Mucosa of rectum (tissue), 2 donors: ENCODE measurements around the gene ALKBH1.
"Not testable (repeated sequence)": the region's sequence is repeated elsewhere in the genome, so short reads cannot be mapped to it uniquely, and the experiment has no call there.

Experiments
- H3K27ac ChIP-seq, 2 donors: one replicate each; pipeline ENCODE4 v1.7.0; 2013; ENCODE audit warnings: inconsistent platforms in 2 of 2, low read depth in 2 of 2, low read length in 2 of 2
- H3K27me3 ChIP-seq, 2 donors: one replicate each; pipeline ENCODE4 v1.7.0; 2013; ENCODE audit warnings: low read length in 2 of 2; ENCODE audit not compliant: control insufficient read depth in 2 of 2, insufficient read depth in 2 of 2
- H3K36me3 ChIP-seq, 2 donors: one replicate each; pipeline ENCODE4 v1.7.0; 2013; ENCODE audit warnings: low read length in 2 of 2; ENCODE audit not compliant: control insufficient read depth in 2 of 2, insufficient read depth in 2 of 2
- H3K4me1 ChIP-seq, 2 donors: one replicate each; pipeline ENCODE4 v1.7.0; 2013; ENCODE audit warnings: low read length in 2 of 2, mild to moderate bottlenecking in 1 of 2; ENCODE audit not compliant: control insufficient read depth in 2 of 2, insufficient read depth in 2 of 2
- H3K4me3 ChIP-seq, 2 donors: one replicate each; pipeline ENCODE4 v1.7.0; 2013; ENCODE audit warnings: low read length in 2 of 2
- H3K9ac ChIP-seq, 2 donors: one replicate each; pipeline ENCODE4 v1.7.0; 2013; ENCODE audit warnings: low read length in 2 of 2, low read depth in 1 of 2, mild to moderate bottlenecking in 1 of 2
- H3K9me3 ChIP-seq, 2 donors: one replicate each; pipeline ENCODE4 v1.7.0; 2013; ENCODE audit warnings: low read length in 2 of 2; ENCODE audit not compliant: control insufficient read depth in 2 of 2
- donor health status: healthy.
- donor health status: Normal muscosa, but diverticular disease.

The ALKBH1 gene, protein sequence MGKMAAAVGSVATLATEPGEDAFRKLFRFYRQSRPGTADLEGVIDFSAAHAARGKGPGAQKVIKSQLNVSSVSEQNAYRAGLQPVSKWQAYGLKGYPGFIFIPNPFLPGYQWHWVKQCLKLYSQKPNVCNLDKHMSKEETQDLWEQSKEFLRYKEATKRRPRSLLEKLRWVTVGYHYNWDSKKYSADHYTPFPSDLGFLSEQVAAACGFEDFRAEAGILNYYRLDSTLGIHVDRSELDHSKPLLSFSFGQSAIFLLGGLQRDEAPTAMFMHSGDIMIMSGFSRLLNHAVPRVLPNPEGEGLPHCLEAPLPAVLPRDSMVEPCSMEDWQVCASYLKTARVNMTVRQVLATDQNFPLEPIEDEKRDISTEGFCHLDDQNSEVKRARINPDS

DNA sequence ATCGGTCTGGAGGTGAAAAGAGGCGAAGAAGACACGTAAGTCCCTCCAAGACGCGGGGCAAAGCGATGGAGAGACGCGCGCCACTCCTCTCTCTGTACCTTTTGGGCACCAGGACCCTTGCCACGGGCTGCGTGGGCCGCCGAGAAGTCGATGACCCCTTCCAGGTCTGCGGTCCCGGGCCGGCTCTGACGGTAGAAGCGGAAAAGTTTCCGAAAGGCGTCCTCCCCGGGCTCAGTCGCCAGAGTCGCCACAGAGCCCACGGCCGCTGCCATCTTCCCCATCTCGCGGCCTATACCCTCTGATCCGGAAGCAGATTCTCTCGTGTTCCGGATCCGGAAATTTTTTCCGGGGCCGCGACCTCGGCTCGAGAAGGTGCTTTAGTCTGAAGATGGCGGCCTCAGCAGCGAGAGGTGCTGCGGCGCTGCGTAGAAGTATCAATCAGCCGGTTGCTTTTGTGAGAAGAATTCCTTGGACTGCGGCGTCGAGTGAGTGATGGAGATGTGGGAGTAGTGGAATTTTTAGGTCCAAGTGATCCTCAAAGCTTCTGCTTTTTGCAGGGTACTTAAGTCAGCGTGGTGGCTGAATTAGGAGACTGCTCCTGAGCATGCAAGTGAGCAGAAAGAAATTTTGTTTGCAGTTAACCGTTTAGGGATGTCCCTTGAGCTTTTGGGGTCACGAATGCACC is at the start of gene ALKBH1, which contains the start of gene SLIRP:
Gene ALKBH1, minus strand, starts transcription at position 300 of the 685 bp plus-strand sequence. Its CDS starts 19 bp downstream, at position 281.
Gene SLIRP, plus strand, starts transcription at position 380 of the 685 bp plus-strand sequence. Its CDS starts 9 bp downstream, at position 389.
- Histone ChIP-seq H3K4me3 (peak within 1 kb of the TSS; percentile 75 to 95), H3K4me1 (peaks cover 13 to 25% of the 10 kb centered on the region in 2 donors), H3K36me3 (peaks cover 18 to 36% of the 10 kb centered on the region in 2 donors), H3K9ac (peak within 1 kb of the TSS; percentile 67 to 85), H3K27ac (peak within 1 kb of the TSS; percentile 25 to 56), H3K9me3 (no peaks in the 10 kb centered on the region), H3K27me3 (no peaks in the 10 kb centered on the region)

GRCh38 chr14:77752799-77753516 is 45.1 kb upstream of the ALKBH1 start:
- Histone ChIP-seq H3K27ac (no peak overlapping the region), H3K9me3 (no peaks in the 10 kb centered on the region), H3K9ac (no peak overlapping the region), H3K4me3 (no peak overlapping the region), H3K27me3 (no peaks in the 10 kb centered on the region), H3K4me1 (peaks cover 0 to 2% of the 10 kb centered on the region in 2 donors), H3K36me3 (peaks cover 32 to 46% of the 10 kb centered on the region in 2 donors)

GRCh38 chr14:77752266-77752665 is 44.4 kb upstream of the ALKBH1 start:
- peaks cover 29 to 46% of the 10 kb centered on the region in 2 donors for H3K36me3 ChIP-seq
- H3K27me3 ChIP-seq = no peaks in the 10 kb centered on the region
- no peak overlapping the region for H3K27ac ChIP-seq
- H3K4me3 ChIP-seq = no peak overlapping the region
- H3K9me3 ChIP-seq = no peaks in the 10 kb centered on the region
- no peaks in the 10 kb centered on the region for H3K4me1 ChIP-seq
- no peak overlapping the region for H3K9ac ChIP-seq

DNA sequence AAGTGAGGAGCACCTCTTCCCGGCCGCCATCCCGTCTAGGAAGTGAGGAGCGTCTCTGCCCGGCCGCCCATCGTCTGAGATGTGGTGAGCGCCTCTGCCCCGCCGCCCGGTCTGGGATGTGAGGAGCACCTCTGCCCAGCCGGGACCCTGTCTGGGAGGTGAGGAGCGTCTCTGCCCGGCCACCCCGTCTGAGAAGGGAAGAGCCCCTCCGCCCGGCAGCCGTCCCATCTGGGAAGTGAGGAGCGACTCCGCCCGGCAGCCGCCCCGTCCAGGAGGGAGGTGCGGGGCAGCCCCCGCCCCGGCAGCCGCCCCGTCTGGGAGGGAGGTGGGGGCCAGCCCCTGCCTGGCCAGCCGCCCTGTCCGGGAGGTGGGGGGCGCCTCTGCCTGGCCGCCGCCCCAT is 39.6 kb upstream of the ALKBH1 start:
- peaks cover 38 to 53% of the 10 kb centered on the region in 2 donors for H3K36me3 ChIP-seq
- not testable (repeated sequence) for H3K9me3 ChIP-seq, H3K27me3 ChIP-seq, H3K9ac ChIP-seq, H3K27ac ChIP-seq, H3K4me3 ChIP-seq, H3K4me1 ChIP-seq

- Histone ChIP-seq H3K27me3 (no peaks in the 10 kb centered on the region), H3K4me1 (no peaks in the 10 kb centered on the region), H3K9ac (no peak overlapping the region), H3K36me3 (peaks cover 39 to 44% of the 10 kb centered on the region in 2 donors), H3K27ac (no peak overlapping the region), H3K4me3 (no peak overlapping the region), H3K9me3 (no peaks in the 10 kb centered on the region)
These were observed 38.4 kb upstream of the ALKBH1 start for GRCh38 chr14:77746064-77746702.

DNA sequence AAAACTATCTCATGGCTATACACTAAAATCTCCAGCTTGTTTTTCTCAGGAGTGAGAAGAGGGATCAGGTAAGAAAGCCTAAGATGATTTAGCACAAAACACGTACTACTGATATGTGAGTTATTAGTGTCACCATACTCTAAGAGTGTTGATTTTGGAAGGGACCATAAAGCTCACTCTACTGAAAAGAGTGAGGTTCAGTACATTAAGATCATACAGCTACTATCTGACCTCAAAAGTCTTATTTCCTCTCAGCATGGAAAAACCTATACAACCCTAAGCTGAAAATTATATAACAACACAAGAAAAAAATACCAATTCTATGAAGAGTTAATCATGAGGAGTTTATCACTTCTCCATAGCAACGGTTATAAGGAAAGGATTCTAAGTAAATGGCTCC is 33.6 kb upstream of the ALKBH1 start:
- Histone ChIP-seq H3K4me1 (peaks cover 0 to 4% of the 10 kb centered on the region in 2 donors), H3K9me3 (no peaks in the 10 kb centered on the region), H3K4me3 (no peak overlapping the region), H3K27me3 (no peaks in the 10 kb centered on the region), H3K27ac (no peak overlapping the region), H3K9ac (no peak overlapping the region), H3K36me3 (peaks cover 41 to 49% of the 10 kb centered on the region in 2 donors)

GRCh38 chr14:77738559-77739250 is 30.9 kb upstream of the ALKBH1 start:
- Histone ChIP-seq H3K9me3 (no peaks in the 10 kb centered on the region), H3K4me3 (no peak overlapping the region), H3K36me3 (peaks cover 52 to 60% of the 10 kb centered on the region in 2 donors), H3K9ac (no peak overlapping the region), H3K27me3 (no peaks in the 10 kb centered on the region), H3K4me1 (peaks cover 0 to 4% of the 10 kb centered on the region in 2 donors), H3K27ac (no peak overlapping the region)

GRCh38 chr14:77730976-77731497 is 23.2 kb upstream of the ALKBH1 start:
- no peaks in the 10 kb centered on the region for H3K27me3 ChIP-seq
- no peak overlapping the region for H3K9ac ChIP-seq
- no peak overlapping the region for H3K27ac ChIP-seq
- H3K4me1 ChIP-seq = no peaks in the 10 kb centered on the region
- peaks cover 82 to 83% of the 10 kb centered on the region in 2 donors for H3K36me3 ChIP-seq
- no peak overlapping the region for H3K4me3 ChIP-seq
- H3K9me3 ChIP-seq = no peaks in the 10 kb centered on the region

DNA sequence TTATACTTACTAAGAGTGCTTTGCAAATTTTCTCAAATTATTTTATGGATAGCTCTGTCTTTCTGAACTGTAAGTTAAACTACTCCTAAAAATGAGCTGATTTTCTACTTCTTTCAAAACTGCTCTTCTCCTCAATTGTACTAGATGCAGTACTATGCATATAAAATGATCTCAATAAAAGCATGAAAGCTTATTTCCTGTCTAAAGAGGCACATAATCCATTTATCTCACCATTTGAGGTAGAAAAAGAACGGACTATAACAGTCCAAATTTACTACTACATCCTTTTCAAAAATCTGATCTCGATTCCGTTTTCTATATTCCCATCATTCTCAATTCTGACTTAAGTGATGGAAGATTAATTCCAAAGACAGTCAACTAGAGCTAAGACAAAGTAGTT is 14.5 kb upstream of the ALKBH1 start:
- H3K36me3 ChIP-seq = peaks cover 70 to 79% of the 10 kb centered on the region in 2 donors
- no peak overlapping the region for H3K27ac ChIP-seq
- H3K9ac ChIP-seq = no peak overlapping the region
- no peaks in the 10 kb centered on the region for H3K9me3 ChIP-seq
- no peaks in the 10 kb centered on the region for H3K27me3 ChIP-seq
- H3K4me3 ChIP-seq = no peak overlapping the region
- H3K4me1 ChIP-seq = no peaks in the 10 kb centered on the region
